GM21619 (cell line): ENCODE data around the gene NLRP5.
"Not testable (repeated sequence)": the region's sequence is repeated elsewhere in the genome, so short reads cannot be mapped to it uniquely, and the experiment has no call there.

Experiments used
- ATAC-seq: cut with Tn5 transposase; IDR thresholded peaks from one replicate; pipeline ENCODE4 v1.9.1; 2021; ENCODE audit not compliant: unreplicated experiment

NLRP5 gene

DNA sequence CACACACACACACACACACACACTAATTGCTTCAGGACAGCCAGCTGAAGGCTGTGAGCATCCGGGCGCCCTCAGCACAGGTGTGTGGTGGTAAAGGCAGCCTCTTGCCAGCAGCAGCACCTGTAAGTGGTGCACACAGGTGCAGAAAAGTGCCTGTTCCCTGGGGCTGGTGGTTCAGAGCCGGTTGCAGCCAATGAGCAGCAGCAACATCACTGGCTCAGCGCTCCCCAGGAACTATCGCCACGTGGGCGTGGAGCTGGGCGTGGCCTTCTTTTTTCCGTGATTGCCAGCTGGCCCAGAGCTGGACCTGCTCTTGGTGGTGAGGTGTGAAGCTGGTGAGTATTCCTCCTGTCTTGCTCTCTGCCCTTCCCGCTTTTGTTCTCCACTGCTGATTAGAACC, at the start of gene NLRP5:
Gene NLRP5, plus strand, starts transcription at position 289 of the 400 bp plus-strand sequence.
- ATAC-seq: no peak

DNA sequence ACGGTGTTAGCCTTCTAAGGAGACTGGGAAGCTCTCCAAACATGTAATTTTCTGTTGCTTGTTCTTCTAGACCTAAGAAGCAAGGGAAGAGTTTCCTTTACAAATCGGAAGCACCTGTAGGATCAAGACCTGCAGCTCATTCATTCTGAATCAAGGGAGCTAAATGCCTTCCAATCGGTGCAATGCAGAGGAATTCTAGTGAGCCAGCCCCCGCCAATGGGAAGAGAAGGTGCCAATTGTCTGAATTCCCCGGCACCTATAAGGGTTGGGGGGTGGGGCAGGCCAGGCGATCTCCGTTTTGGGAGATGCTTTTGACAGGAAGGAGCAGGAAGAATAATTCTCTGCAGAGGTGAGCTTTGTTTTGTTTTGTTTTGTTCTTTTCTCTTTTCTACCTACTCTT, 47.4 kb upstream of the NLRP5 start:
- ATAC-seq: no peak

DNA sequence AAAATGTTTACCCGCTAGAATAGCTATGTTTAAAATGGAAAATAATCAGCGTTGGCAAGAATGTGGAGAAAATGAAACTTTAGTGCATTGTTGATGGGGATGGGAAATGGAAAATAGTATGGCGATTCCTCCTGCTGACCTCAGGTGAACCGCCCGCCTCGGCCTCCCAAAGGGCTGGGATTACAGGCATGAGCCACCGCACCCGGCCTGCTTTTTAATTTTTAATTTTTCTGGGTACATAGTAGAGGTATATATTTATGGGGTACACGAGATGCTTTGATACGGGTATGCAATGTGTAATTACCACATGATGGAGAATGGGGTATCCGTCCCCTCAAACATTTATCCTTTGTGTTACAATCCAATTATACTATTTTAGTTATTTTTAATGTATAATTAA, 46.3 kb upstream of the NLRP5 start:
- no peak for ATAC-seq

DNA sequence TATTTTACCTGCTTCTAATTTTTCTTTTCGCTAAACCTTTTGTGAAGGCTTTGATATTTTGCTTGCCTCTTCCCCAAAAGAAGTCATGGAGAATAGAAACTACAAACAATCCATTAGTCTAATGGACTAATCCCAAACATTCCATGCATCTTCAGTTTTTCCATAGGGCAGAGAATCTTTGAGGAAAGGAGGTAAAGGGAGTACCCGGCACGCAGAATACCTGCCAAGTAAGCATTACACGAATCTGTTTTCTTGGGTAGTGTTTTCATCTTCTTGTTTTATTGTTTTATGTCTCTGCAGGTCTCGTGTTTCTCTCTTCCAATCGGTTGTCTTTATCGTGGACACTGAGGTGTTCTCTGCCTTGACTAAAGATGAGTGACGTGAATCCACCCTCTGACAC, 39.0 kb upstream of the NLRP5 start, which contains the start of gene NLRP8:
Gene NLRP8, plus strand, starts transcription at position 301 of the 400 bp plus-strand sequence.
- no peak for ATAC-seq

DNA sequence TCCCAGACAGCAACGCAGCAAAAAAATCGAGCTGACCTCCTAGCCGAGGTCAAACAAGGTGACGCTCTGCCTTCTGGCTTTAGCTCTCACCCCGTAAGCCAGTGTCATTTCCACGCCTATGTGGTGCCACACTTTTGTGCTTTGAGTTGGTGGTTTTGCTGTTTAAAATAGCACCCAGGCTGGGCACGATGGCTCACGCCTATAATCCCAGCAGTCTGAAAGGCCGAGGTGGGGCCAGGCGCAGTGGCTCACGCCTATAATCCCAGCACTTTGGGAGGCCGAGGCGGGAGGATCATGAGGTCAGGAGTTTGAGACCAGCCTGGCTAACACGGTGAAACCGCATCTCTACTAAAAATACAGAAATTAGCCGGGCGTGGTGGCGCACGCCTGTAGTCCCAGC, 36.0 kb upstream of the NLRP5 start:
- ATAC-seq: not testable (repeated sequence)

DNA sequence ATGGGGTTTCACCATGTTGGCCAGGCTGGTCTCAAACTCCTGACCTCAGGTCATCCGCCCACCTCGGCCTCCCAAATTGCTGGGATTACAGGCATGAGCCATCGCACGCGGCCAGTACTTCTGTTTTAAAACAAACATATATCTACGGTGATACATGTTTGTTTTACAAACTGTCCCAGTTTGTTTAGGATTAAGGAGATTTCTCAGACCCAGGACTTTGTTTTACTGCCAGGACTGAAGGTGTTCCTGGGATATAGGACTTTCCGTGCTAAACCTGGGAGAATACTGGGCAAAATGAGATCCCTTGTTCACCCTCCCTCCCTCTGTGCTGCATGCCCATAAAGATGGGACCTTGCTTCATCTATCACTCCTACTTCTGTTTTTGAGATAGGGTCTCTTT, 30.1 kb upstream of the NLRP5 start:
- no peak for ATAC-seq

DNA sequence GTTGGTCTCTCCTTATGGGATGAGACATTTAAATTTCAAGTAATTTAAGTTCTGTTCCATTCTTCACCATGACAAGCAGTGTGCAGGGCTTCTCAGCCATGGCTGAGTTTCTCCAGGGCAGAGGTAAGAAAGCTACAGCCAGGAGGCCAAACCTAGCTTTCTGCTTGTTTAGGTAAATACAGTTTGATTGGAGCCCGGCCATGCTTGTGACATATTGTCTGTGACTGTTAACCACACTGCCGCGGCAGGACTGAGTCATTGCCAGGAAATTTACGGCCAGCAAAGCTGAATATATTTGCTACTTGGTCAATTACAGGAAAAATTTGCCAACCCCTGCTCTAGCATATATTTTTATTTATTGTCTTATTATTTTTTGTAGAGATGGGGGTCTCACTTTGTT, 28.2 kb upstream of the NLRP5 start:
- no peak for ATAC-seq

DNA sequence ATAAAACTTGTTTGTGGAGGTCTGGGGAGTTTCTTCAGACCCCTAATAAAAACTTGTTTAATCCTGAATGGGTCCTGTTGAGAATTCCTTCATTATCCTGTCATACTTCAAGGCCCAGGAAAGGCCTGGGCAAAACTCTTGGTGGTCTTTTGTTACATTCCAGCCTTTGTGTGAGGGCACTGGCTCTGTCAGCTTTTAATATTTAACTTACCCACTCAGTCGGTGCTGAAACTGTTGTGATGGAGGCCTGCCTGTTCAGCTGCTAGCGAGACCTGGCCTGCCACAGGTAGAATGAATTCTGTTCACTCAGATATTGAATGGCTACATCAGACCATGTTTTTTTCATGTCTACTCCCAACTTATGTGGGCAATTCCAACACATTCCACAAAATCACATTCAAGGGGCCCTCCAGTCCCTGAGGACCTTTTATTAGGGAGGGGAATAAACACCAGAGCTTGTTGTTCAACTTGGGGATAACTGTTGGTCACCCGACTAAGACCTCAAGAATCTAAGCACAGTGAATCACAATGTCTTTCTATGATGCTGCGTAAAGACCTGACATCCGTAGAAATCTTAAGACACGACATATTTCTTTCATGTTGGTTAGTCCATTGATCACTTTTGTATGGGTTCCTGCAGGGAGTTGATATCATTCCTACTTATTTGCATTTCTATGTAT, 26.4 kb upstream of the NLRP5 start:
- no peak for ATAC-seq

DNA sequence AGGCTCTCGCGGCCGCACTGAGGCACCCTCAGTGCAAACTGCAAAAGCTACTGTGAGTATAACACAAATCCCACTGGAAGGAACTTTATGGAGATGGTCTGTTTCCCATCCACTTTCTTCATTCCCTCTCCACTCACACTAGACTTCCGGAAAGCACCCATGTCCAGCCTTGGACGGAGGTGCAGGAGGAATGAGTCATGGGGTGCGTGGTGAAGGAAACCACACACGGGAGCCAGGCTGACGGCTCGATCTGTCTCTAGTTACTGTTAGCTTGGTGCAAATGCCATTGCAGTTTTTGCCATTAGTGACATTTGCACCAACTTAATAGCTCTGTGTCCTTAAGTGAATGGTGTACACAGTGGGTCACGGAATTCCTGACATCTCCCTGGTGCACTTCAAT, 24.4 kb upstream of the NLRP5 start:
- ATAC-seq: no peak

DNA sequence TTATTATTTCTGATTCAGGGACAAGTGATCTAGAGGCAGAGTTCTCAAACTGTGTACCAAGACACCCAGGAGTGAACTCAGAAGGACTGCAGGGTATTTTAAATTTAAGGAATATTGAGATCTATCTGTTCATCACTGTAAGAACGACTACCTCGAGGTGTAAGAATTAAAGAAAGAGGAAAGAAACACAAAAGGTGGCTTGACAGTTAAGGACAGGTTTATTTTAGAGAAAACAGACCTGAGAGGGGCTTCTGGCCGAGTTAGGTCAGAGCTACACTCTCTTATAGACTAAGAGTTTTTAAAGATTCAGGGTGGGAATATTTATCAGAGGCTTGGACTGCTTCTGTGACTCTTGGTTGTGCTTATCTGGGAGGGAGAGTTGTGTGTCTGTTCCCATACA, 12.6 kb upstream of the NLRP5 start:
- ATAC-seq: no peak

DNA sequence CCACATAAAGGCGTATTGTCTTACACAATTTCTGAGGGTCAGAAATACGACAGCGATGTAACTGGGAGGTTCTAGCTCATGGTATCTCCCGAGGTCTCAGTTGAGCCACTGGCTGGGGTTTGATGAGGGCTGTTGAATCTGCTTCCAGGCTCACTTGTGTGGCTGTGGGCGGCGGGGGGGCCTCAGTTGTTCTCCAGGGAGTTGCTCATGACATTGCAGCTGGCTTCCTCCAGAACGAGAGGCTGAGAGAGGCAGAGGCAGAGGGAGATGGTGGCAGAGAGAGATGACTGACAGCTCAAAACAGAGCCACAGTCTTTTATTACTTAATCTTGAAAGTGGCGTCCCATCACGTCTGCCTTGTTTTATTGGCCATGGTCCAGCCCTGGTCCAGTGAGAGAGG, 6.2 kb upstream of the NLRP5 start:
- no peak for ATAC-seq

DNA sequence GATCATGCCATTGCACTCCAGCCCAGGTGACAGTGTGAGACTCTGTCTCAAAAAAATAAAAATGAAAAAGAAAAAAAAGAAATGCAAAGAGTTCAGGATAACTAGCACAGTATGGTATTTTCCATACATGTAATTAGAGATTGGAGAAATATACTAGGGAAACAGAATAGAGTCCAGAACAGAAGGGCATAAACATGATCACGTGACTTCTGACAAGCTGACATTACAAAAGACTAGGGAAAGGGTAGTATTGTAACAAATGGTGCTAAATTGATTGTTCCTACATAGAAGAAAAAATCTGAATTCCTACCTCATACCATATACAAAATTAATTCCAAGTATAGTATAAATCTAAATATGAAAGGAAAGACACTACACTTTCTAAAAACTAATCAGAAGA, 1.3 kb upstream of the NLRP5 start:
- no peak for ATAC-seq

DNA sequence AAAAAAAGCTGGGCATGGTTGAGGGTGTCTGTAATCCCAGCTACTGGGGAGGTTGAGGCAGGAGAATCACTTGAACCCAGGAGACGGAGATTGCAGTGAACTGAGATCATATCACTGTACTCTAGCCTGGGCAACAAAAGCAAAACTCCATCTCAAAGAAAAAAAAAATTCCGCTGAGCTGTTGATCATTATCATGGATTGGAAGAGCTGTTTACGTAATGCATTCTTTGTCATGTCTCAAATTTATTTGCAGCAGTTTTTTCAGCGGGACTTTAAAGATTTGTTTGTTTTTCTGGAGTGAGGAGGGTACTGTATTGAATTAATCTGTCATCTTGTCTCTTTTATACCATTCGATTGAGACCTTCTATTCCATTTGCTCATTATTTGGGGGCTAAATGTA, 4.3 kb downstream of the NLRP5 start:
- no peak for ATAC-seq

DNA sequence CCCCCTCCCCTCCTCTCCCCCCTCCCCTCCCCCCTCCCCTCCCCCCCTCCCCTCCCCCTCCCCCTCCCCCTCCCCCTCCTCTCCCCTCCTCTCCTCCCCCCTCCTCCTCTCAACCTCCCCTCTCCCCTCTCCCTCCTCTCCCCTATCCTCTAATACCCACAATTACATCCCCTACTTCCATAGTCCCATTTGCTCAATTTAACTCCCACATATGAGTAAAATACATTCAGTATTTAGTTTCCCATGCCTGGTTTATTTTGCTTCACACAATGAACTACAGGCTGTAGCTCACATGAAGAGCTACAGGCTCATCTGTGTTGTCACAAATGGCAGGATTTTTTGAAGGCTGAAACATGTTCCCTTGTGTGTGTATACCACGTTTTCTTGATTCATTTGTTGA, 6.9 kb downstream of the NLRP5 start:
- ATAC-seq: no peak

DNA sequence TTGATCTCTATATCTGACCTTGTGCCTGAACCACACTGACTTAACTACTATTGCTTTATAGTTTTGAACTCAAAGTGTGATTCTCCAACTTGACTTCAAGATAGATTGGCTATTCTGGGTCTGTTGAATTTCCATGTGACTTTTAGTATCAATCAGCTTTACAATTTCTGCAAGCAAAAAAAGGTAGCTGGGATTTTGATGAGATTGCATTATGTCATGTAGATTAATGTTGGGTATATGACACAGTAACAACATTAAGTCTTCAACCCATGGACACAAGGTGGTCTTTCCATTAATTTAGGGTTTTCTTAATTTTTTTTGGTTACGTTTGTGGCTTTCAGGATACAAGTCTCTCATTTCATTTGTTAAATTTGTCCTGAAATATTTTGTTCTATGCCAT, 28.2 kb downstream of the NLRP5 start:
- no peak for ATAC-seq

DNA sequence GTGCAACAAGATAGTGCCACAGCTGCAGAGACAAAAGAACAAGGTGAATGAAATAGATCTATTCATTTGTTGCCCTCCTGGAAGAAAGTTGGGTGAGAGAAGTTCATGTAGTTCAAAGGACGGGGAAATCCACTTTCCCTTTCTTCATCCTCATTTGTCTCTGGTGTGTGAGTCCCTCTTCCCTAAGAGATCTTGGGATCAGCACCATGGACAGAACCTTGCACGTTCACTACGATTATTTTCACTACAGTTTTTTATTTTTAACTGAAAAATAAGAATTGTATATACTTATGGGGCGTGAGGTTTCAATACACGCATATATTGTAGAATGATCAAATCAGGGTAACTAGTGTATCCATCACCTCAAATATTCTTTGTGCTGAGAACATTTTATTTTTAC, 29.2 kb downstream of the NLRP5 start:
- ATAC-seq: no peak

DNA sequence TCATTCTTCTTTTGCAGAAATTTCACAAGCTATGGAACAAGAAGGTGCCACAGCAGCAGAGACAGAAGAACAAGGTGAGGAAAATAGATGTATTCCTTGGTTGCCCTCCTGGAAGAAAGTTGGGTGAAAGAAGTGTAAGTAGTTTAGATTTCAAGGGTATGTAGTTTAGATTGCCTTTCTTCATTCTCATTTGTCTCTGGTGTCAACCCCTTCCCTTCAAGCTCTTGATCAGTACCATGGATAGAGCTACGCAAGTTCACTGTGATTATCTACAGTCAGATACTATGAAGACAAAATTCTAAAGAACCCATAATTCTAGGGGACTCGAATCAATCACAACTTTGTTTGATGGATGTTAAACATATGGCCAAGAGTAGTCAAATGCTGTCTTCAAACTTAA, 32.8 kb downstream of the NLRP5 start:
- ATAC-seq: not testable (repeated sequence)

DNA sequence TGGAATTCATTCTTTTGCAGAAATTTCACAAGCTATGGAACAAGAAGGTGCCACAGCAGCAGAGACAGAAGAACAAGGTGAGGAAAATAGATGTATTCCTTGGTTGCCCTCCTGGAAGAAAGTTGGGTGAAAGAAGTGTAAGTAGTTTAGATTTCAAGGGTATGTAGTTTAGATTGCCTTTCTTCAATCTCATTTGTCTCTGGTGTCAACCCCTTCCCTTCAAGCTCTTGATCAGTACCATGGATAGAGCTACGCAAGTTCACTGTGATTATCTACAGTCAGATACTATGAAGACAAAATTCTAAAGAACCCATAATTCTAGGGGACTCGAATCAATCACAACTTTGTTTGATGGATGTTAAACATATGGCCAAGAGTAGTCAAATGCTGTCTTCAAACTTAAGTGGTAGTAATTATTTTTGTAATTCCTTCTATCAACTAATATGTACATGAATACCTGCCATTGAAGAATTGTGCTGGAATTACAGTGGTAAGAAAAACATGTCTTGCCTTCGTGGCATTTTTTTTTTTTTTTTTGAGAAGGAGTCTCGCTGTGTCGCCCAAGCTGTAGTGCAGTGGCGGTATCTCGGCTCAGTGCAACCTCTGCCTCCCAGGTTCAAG, 33.9 kb downstream of the NLRP5 start:
- not testable (repeated sequence) for ATAC-seq

DNA sequence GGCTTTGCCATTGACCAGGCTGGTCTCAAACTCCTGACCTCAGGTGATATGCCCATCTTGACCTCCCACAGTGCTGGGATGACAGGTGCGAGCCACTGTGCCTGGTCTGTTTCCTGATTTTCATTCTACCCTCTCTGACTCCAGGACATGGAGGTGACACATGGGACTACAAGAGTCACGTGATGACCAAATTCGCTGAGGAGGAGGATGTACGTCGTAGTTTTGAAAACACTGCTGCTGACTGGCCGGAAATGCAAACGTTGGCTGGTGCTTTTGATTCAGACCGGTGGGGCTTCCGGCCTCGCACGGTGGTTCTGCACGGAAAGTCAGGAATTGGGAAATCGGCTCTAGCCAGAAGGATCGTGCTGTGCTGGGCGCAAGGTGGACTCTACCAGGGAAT, 40.2 kb downstream of the NLRP5 start:
- ATAC-seq: no peak

DNA sequence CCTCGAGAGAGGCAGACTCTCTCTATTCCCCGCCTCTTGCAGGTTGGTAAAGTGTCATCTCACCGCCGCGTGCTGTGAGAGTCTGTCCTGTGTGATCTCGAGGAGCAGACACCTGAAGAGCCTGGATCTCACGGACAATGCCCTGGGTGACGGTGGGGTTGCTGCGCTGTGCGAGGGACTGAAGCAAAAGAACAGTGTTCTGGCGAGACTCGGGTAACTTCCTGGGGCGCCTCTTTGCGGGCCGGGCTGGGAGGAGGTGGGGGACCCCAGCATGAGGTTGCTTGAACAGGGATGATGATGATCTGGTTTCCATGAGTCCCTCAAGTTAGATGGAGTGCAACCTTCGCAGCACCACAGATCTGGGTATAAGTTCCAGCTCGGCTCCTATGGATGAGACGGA, 67.0 kb downstream of the NLRP5 start:
- ATAC-seq: no peak

DNA sequence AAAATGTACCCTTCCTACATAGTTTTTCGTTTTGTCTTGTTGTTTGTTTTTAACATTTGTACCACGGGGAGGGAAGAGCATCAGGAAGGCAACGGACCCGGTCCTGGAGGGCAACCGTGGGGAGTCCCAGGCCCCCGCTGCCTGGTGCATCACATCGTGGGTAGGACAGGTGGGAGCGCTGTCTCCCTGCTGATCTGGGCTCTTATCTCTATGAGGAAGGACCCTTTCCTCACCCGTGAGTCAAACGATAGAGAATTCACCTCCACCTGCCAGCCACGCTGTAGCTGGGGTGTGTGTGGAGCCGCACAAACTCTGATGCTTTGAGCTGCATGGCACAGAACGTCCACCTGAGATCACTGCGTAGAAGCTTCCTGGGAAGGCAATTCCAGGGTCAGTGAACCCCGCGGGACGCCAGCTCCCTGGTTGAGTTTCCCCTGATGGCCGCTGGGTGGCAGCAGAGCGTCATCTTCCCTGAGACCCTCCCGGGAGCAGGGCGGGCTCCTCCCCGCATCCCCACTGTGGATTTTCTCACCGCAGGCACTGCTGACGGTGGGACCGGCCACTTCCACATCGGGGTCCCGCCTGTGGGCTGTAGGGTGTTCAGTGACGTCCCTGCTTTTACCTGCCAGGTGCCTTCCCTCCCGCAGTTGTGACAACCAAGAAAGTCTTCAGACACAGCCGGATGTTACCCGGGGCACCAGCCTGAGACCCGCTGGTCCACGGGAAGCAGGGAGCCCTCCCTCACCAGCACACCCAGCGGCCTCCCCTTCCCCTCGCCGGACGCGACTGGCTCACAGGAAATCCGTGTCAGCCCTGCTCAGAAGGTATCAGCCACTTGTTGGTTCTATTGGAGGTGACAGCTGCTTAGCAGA, 79.8 kb downstream of the NLRP5 start:
- no peak for ATAC-seq

DNA sequence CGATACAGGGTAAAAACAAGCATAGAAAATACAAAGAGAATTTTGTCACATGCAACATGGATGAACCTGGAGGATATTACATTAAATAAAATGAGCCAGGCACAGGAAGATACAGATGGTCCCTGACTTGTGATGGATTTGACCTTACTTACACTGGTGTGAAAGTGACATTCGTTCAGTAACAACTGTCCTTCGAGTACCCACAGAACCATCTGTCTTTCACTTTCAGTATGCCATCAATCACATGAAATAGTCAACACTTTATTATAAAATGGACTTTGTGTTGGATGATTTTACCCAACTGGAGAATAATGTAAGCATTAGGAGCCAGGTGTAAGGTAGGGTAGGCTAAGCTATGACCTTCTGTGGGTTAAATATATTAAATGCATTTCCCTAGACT, 83.1 kb downstream of the NLRP5 start:
- ATAC-seq: no peak
